CD4-positive, CD25-positive, alpha-beta regulatory T cell (primary cell): ENCODE measurements around the gene SORD. TPM values are rescaled to one million over a fixed set of nuclear protein-coding genes. Genes with fewer than 3 reads are reported as not detected.

Experiments
- ATAC-seq, 2 donors: fragments of 150-1000 bp; cut with Tn5 transposase; one replicate each; pipeline ENCODE4 v1.10.0; 2021; ENCODE audit warnings: low read depth in 2 of 2, moderate number of reproducible peaks in 2 of 2, moderate library complexity in 1 of 2
- DNase-seq, 3 donors: peaks; one replicate each; pipeline versions ENCODE4 v3.0.0 to v3.0.0-alpha.2; 2012 to 2022; ENCODE audit warnings: mixed read lengths in 1 of 3
- H3K27ac ChIP-seq: one replicate; pipeline ENCODE4 v1.7.0; 2013; ENCODE audit warnings: mild to moderate bottlenecking, low read length; ENCODE audit not compliant: insufficient read depth, poor library complexity, severe bottlenecking
- H3K27me3 ChIP-seq: one replicate; pipeline ENCODE4 v1.7.0; 2013; ENCODE audit warnings: low read length; ENCODE audit not compliant: control insufficient read depth, insufficient read depth
- H3K36me3 ChIP-seq: one replicate; pipeline ENCODE4 v1.7.0; 2013; ENCODE audit warnings: mild to moderate bottlenecking, low read length, moderate library complexity; ENCODE audit not compliant: control insufficient read depth, insufficient read depth
- H3K4me1 ChIP-seq: 2 replicates; pipeline ENCODE4 v1.7.0; 2013; ENCODE audit warnings: mild to moderate bottlenecking, low read length; ENCODE audit not compliant: insufficient read depth, control insufficient read depth, poor library complexity, severe bottlenecking
- H3K4me3 ChIP-seq: one replicate; pipeline ENCODE4 v1.7.0; 2013; ENCODE audit warnings: low read depth, mild to moderate bottlenecking, low read length, moderate library complexity
- H3K9me3 ChIP-seq, 2 experiments: 1 replicate in 1 of 2; 2 replicates in 1 of 2; pipeline ENCODE4 v1.7.0; 2013; ENCODE audit warnings: low read length in 2 of 2, mild to moderate bottlenecking in 1 of 2, moderate library complexity in 1 of 2; ENCODE audit not compliant: control insufficient read depth in 2 of 2
- H3K27ac Mint-ChIP-seq, 3 donors: one replicate each; pipeline ENCODE4 v1.8.0; 2020 to 2022; ENCODE audit warnings: mild to moderate bottlenecking in 3 of 3, mixed read lengths in 3 of 3, moderate library complexity in 2 of 3
- H3K27me3 Mint-ChIP-seq: one replicate; pipeline ENCODE4 v1.8.0; 2022; ENCODE audit warnings: mild to moderate bottlenecking, mixed read lengths
- H3K36me3 Mint-ChIP-seq: one replicate; pipeline ENCODE4 v1.8.0; 2020; ENCODE audit warnings: mixed read lengths
- H3K4me1 Mint-ChIP-seq, 4 donors: one replicate each; pipeline ENCODE4 v1.8.0; 2020 to 2022; ENCODE audit warnings: mixed read lengths in 4 of 4, mild to moderate bottlenecking in 1 of 4
- H3K4me3 Mint-ChIP-seq, 4 donors: one replicate each; pipeline ENCODE4 v1.8.0; 2020 to 2022; ENCODE audit warnings: mild to moderate bottlenecking in 4 of 4, mixed read lengths in 4 of 4, moderate library complexity in 3 of 4
- H3K9me3 Mint-ChIP-seq, 7 donors: one replicate each; pipeline ENCODE4 v1.8.0; 2020 to 2022; ENCODE audit warnings: mixed read lengths in 7 of 7, mild to moderate bottlenecking in 3 of 7, moderate library complexity in 2 of 7
- polyA plus RNA-seq, 4 donors: library from polyadenylated mRNA; unstranded; fragments of 300-500 nt; fragmentation: Illumina TruSeq; gene quantifications; one replicate each; pipeline ENCODE4 v1.2.3, GENCODE V29; 2021
- total RNA-seq: library from RNA; stranded (reverse); gene quantifications from one replicate; pipeline ENCODE4 v1.2.3, GENCODE V29; 2022

SORD gene
- total and polyA plus RNA-seq, 5 donors from 2014 or later = 3.4 to 11.4 (median 5.3) TPM

DNA sequence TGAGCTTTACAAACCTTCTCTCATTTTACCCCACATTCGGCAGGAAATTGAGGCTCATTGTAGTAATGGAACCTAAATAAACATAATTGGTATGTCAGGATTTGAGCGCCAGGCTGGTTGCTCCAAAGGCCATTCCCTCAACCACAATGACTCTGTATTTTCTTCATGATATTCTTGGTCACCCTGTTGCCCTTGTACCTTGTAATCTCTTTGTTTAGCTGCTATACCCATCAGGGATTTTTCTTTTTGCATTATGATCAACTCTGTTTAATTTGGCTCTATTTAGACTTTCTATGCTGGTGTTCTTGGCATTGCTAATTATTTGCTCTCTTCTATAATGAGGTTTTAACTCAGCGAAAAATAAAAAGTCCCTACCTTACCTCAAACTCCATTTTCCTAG, 61.2 kb downstream of the SORD start:
- H3K9me3 Mint-ChIP-seq = no peaks in the 10 kb centered on the region
- H3K27ac Mint-ChIP-seq = no peak overlapping the region
- no peaks in the 10 kb centered on the region for H3K36me3 Mint-ChIP-seq
- H3K4me1 Mint-ChIP-seq = no peaks in the 10 kb centered on the region
- H3K4me3 Mint-ChIP-seq = no peak overlapping the region
- Histone ChIP-seq H3K27me3 (peaks cover 7% of the 10 kb centered on the region), H3K27ac (no peak overlapping the region), H3K4me3 (no peak overlapping the region), H3K4me1 (no peaks in the 10 kb centered on the region), H3K36me3 (no peaks in the 10 kb centered on the region), H3K9me3 (no peaks in the 10 kb centered on the region)
- H3K27me3 Mint-ChIP-seq = peaks cover 35% of the 10 kb centered on the region
- DNase-seq (no peak), ATAC-seq (no peak)

GRCh38 chr15:45087513-45087912, 64.5 kb downstream of the SORD start:
- ATAC-seq (no peak), DNase-seq (no peak)
- H3K27ac ChIP-seq = no peak overlapping the region
- Mint-ChIP-seq H3K4me1 (no peaks in the 10 kb centered on the region), H3K27ac (no peak overlapping the region), H3K9me3 (peaks cover 0 to 4% (median 0%) of the 10 kb centered on the region in 7 donors), H3K4me3 (no peak overlapping the region), H3K36me3 (no peaks in the 10 kb centered on the region), H3K27me3 (peaks cover 46% of the 10 kb centered on the region)
- H3K36me3 ChIP-seq = no peaks in the 10 kb centered on the region
- no peaks in the 10 kb centered on the region for H3K9me3 ChIP-seq
- H3K4me3 ChIP-seq = no peak overlapping the region
- H3K27me3 ChIP-seq = peaks cover 10% of the 10 kb centered on the region
- no peaks in the 10 kb centered on the region for H3K4me1 ChIP-seq

DNA sequence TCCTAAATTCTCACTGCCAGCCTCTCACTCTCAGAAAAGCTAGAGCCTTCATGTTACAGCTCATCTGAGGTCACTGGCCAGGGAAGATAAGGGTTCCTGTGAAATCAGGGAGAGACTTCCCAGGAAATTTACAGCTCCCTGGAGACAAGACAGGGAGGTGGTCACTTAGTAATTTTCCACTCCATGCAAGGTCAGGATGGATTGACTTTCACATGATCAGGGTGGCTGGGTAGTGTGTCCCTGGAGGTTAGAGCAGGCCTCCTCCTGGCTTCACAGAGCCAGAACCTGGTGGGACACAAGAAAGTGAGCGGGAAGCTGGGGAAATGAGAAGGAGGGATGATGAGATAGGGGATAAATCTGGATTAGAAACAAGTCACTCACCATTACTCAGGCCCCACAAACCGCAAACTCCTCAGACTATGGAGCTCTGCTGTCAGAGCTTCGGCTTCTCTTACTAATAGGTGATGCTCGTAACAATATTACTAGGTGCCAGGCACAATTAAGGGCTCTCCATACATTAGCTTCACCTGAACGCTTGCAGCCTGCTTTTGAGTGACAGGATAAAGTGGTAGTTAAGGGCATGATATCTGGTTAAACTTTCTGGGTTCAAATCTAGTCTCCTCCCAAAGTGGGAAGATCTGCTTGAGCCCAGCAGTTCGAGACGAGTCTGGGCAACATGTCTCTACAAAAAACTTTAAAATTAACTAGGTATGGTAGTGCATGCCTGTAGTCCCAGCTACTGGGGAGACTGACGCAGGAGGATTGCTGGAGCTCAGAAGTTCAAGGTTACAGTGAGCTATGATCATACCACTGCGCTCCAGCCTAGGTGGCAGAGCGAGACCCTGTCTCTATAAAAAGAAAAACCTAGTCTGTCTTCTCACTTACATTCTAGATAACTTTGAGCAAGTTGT, 66.1 kb downstream of the SORD start:
- ATAC-seq = no peak
- no peak overlapping the region for H3K27ac ChIP-seq
- Mint-ChIP-seq H3K27me3 (peaks cover 46% of the 10 kb centered on the region), H3K36me3 (no peaks in the 10 kb centered on the region), H3K4me1 (no peaks in the 10 kb centered on the region), H3K27ac (no peak overlapping the region), H3K4me3 (no peak overlapping the region), H3K9me3 (peaks cover 0 to 4% (median 0%) of the 10 kb centered on the region in 7 donors)
- H3K9me3 ChIP-seq = no peaks in the 10 kb centered on the region
- H3K27me3 ChIP-seq = peaks cover 10% of the 10 kb centered on the region
- no peaks in the 10 kb centered on the region for H3K36me3 ChIP-seq
- no peak overlapping the region for H3K4me3 ChIP-seq
- H3K4me1 ChIP-seq = no peaks in the 10 kb centered on the region
- no peak for DNase-seq

- Histone ChIP-seq H3K4me3 (no peak overlapping the region), H3K4me1 (no peaks in the 10 kb centered on the region), H3K27ac (no peak overlapping the region), H3K36me3 (no peaks in the 10 kb centered on the region), H3K27me3 (peaks cover 10% of the 10 kb centered on the region), H3K9me3 (no peaks in the 10 kb centered on the region)
- no peaks in the 10 kb centered on the region for H3K36me3 Mint-ChIP-seq
- DNase-seq (no peak), ATAC-seq (no peak)
- H3K4me1 Mint-ChIP-seq = no peaks in the 10 kb centered on the region
- no peak overlapping the region for H3K27ac Mint-ChIP-seq
- H3K9me3 Mint-ChIP-seq = peaks cover 0 to 4% (median 0%) of the 10 kb centered on the region in 7 donors
- H3K27me3 Mint-ChIP-seq = peaks cover 38% of the 10 kb centered on the region
- H3K4me3 Mint-ChIP-seq = no peak overlapping the region
These were observed 66.8 kb downstream of the SORD start for GRCh38 chr15:45089712-45090373.

GRCh38 chr15:45091161-45091560, 68.2 kb downstream of the SORD start:
- no peaks in the 10 kb centered on the region for H3K36me3 ChIP-seq
- H3K9me3 ChIP-seq = no peaks in the 10 kb centered on the region
- H3K27me3 ChIP-seq = peaks cover 7% of the 10 kb centered on the region
- peaks cover 32% of the 10 kb centered on the region for H3K27me3 Mint-ChIP-seq
- no peaks in the 10 kb centered on the region for H3K36me3 Mint-ChIP-seq
- no peak overlapping the region for H3K4me3 ChIP-seq
- H3K4me1 Mint-ChIP-seq = no peaks in the 10 kb centered on the region
- no peak for DNase-seq
- H3K27ac Mint-ChIP-seq = no peak overlapping the region
- no peak overlapping the region for H3K4me3 Mint-ChIP-seq
- no peak overlapping the region for H3K27ac ChIP-seq
- H3K4me1 ChIP-seq = no peaks in the 10 kb centered on the region
- ATAC-seq = no peak
- H3K9me3 Mint-ChIP-seq = peaks cover 0 to 4% (median 0%) of the 10 kb centered on the region in 7 donors

- H3K27me3 Mint-ChIP-seq = peaks cover 32% of the 10 kb centered on the region
- H3K27ac ChIP-seq = no peak overlapping the region
- H3K4me1 ChIP-seq = no peaks in the 10 kb centered on the region
- no peak for ATAC-seq
- no peak overlapping the region for H3K4me3 Mint-ChIP-seq
- no peaks in the 10 kb centered on the region for H3K36me3 Mint-ChIP-seq
- H3K27me3 ChIP-seq = peaks cover 7% of the 10 kb centered on the region
- no peaks in the 10 kb centered on the region for H3K4me1 Mint-ChIP-seq
- H3K27ac Mint-ChIP-seq = no peak overlapping the region
- no peaks in the 10 kb centered on the region for H3K36me3 ChIP-seq
- H3K9me3 Mint-ChIP-seq = peaks cover 0 to 4% (median 0%) of the 10 kb centered on the region in 7 donors
- H3K9me3 ChIP-seq = no peaks in the 10 kb centered on the region
- DNase-seq = no peak
- H3K4me3 ChIP-seq = no peak overlapping the region
These were observed 68.6 kb downstream of the SORD start for GRCh38 chr15:45091576-45091975.

DNA sequence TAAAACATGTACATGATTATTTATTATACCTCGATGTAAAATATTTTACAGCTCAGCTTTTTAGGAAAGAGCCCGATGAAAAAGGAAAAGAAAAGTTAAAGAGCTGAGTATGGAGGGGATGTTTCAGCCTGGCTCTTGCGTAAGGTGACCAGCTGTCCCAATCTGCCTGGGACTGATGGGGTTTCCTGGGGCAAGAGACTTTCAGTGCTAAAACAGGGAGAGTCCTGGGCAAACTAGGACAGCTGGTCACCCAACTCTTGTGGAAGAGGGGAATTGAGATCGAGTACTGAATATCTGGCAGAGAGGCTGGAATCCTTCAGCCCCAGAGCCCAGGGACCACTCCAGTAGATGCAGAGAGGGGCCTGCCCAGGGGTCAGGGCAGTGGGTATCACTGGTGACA, 70.0 kb downstream of the SORD start:
- Mint-ChIP-seq H3K27ac (no peak overlapping the region), H3K36me3 (no peaks in the 10 kb centered on the region), H3K4me1 (no peaks in the 10 kb centered on the region), H3K4me3 (no peak overlapping the region), H3K27me3 (peaks cover 19% of the 10 kb centered on the region), H3K9me3 (peaks cover 0 to 4% (median 0%) of the 10 kb centered on the region in 7 donors)
- Histone ChIP-seq H3K4me1 (no peaks in the 10 kb centered on the region), H3K9me3 (no peaks in the 10 kb centered on the region), H3K36me3 (no peaks in the 10 kb centered on the region), H3K27ac (no peak overlapping the region), H3K4me3 (no peak overlapping the region), H3K27me3 (peaks cover 3% of the 10 kb centered on the region)
- no peak for ATAC-seq
- DNase-seq = no peak
